HepG2 (cell line): ENCODE data around the gene MFSD12.

Experiments
- AHR ChIP-seq: IDR thresholded peaks from 2 replicates; pipeline ENCODE4 v1.6.1; 2018; ENCODE audit warnings: missing genetic modification reagents, missing compliant biosample characterization
- ARNT ChIP-seq: fragments of 450-650 bp; IDR thresholded peaks from 2 replicates; pipeline ENCODE4 v1.6.1; 2017
- EZH2 ChIP-seq: conservative IDR thresholded peaks from 2 replicates; pipeline ENCODE4 v1.6.1; 2012; ENCODE audit warnings: mild to moderate bottlenecking, low read depth, low read length, moderate library complexity
- HIVEP1 ChIP-seq: sonication (generic); formaldehyde crosslinking; IDR thresholded peaks from 2 replicates; pipeline ENCODE4 v1.4.0; 2020; ENCODE audit warnings: mild to moderate bottlenecking, missing genetic modification reagents
- MXD4 ChIP-seq: IDR thresholded peaks from 2 replicates; pipeline ENCODE4 v1.6.1; 2016; ENCODE audit warnings: mild to moderate bottlenecking, missing biosample characterization, missing genetic modification reagents
- NFE2L1 ChIP-seq: sonication (generic); formaldehyde crosslinking; IDR thresholded peaks from 2 replicates; pipeline ENCODE4 v1.4.0; 2020; ENCODE audit warnings: missing genetic modification reagents, mild to moderate bottlenecking, borderline replicate concordance
- TCF12 ChIP-seq, 2 experiments: fragments of 450-650 bp in 1 of 2; sonication (generic) in 1 of 2; formaldehyde crosslinking in 1 of 2; IDR thresholded peaks; 2 replicates each; pipeline versions ENCODE4 v1.6.1 to v1.8.0; 2017 to 2022; ENCODE audit warnings: antibody characterized with exemption in 1 of 2, mild to moderate bottlenecking in 1 of 2, missing genetic modification reagents in 1 of 2, moderate library complexity in 1 of 2
- TF ChIP-seq, protein P1 (sequence below): sonication (generic); formaldehyde crosslinking; IDR thresholded peaks from 2 replicates; pipeline ENCODE4 v1.4.0; 2020; ENCODE audit warnings: missing genetic modification reagents
- TF ChIP-seq, protein P2 (sequence below): sonication (generic); formaldehyde crosslinking; IDR thresholded peaks from 2 replicates; pipeline ENCODE4 v1.5.0; 2020; ENCODE audit warnings: mild to moderate bottlenecking, missing genetic modification reagents, moderate library complexity
- TF ChIP-seq, protein P3 (sequence below): sonication (generic); formaldehyde crosslinking; IDR thresholded peaks from 2 replicates; pipeline ENCODE4 v1.4.0; 2020; ENCODE audit warnings: missing genetic modification reagents
- TF ChIP-seq, protein P4 (sequence below): IDR thresholded peaks from 2 replicates; pipeline ENCODE4 v1.6.1; 2012; ENCODE audit warnings: inconsistent platforms

DNA sequence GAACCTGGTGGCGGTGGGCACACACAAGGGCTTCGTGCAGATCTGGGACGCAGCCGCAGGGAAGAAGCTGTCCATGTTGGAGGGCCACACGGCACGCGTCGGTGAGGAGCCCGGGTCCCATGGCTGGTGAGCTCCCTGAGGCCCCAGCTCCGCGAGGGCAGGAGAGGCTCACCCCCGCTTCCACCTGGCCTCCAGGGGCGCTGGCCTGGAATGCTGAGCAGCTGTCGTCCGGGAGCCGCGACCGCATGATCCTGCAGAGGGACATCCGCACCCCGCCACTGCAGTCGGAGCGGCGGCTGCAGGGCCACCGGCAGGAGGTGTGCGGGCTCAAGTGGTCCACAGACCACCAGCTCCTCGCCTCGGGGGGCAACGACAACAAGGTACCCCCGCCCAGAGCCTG lies 25.7 kb downstream of the MFSD12 start:
- TF ChIP-seq EZH2 (no peak), TCF12 (IDR thresholded peaks at IDR 0.05) (no peak), TCF12 (CRISPR knock-in tag; IDR thresholded peaks at IDR 0.05) (no peak), ARNT (no peak), MXD4 (CRISPR knock-in tag) (no peak), HIVEP1 (CRISPR knock-in tag) (no peak), NFE2L1 (no peak), AHR (CRISPR knock-in tag) (no peak)
- TF ChIP-seq, protein P1, sequence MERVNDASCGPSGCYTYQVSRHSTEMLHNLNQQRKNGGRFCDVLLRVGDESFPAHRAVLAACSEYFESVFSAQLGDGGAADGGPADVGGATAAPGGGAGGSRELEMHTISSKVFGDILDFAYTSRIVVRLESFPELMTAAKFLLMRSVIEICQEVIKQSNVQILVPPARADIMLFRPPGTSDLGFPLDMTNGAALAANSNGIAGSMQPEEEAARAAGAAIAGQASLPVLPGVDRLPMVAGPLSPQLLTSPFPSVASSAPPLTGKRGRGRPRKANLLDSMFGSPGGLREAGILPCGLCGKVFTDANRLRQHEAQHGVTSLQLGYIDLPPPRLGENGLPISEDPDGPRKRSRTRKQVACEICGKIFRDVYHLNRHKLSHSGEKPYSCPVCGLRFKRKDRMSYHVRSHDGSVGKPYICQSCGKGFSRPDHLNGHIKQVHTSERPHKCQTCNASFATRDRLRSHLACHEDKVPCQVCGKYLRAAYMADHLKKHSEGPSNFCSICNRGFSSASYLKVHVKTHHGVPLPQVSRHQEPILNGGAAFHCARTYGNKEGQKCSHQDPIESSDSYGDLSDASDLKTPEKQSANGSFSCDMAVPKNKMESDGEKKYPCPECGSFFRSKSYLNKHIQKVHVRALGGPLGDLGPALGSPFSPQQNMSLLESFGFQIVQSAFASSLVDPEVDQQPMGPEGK (CRISPR knock-in tag) = no peak
- TF ChIP-seq, protein P2, sequence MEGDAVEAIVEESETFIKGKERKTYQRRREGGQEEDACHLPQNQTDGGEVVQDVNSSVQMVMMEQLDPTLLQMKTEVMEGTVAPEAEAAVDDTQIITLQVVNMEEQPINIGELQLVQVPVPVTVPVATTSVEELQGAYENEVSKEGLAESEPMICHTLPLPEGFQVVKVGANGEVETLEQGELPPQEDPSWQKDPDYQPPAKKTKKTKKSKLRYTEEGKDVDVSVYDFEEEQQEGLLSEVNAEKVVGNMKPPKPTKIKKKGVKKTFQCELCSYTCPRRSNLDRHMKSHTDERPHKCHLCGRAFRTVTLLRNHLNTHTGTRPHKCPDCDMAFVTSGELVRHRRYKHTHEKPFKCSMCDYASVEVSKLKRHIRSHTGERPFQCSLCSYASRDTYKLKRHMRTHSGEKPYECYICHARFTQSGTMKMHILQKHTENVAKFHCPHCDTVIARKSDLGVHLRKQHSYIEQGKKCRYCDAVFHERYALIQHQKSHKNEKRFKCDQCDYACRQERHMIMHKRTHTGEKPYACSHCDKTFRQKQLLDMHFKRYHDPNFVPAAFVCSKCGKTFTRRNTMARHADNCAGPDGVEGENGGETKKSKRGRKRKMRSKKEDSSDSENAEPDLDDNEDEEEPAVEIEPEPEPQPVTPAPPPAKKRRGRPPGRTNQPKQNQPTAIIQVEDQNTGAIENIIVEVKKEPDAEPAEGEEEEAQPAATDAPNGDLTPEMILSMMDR (CRISPR knock-in tag) = no peak
- TF ChIP-seq, protein P3, sequence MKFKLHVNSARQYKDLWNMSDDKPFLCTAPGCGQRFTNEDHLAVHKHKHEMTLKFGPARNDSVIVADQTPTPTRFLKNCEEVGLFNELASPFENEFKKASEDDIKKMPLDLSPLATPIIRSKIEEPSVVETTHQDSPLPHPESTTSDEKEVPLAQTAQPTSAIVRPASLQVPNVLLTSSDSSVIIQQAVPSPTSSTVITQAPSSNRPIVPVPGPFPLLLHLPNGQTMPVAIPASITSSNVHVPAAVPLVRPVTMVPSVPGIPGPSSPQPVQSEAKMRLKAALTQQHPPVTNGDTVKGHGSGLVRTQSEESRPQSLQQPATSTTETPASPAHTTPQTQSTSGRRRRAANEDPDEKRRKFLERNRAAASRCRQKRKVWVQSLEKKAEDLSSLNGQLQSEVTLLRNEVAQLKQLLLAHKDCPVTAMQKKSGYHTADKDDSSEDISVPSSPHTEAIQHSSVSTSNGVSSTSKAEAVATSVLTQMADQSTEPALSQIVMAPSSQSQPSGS (CRISPR knock-in tag) = no peak
- TF ChIP-seq, protein P4, sequence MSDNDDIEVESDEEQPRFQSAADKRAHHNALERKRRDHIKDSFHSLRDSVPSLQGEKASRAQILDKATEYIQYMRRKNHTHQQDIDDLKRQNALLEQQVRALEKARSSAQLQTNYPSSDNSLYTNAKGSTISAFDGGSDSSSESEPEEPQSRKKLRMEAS = no peak
